ENCODE data around the gene PIK3R1. TPM values are rescaled to one million over a fixed set of nuclear protein-coding genes. Genes with fewer than 3 reads are reported as not detected.

Gene PIK3R1
- polyA plus RNA-seq, 1 donor (not counting 4 experiments of a cell fraction or from before 2014, with no cell fraction given) = 16.7 TPM

GRCh38 chr5:68242743-68243142 lies 27.2 kb downstream of the PIK3R1 start:
- H3K4me1 ChIP-seq (ENCODE audit: control insufficient read depth, extremely low read depth, insufficient read depth, low read length) = peaks cover 6% of the 10 kb centered on the region
- dilution Hi-C loops (cut with MboI; ENCODE audit: extremely low pct_ligation_motif_present, low sequenced_read_pairs) = no loop called here
- H3K9ac ChIP-seq (ENCODE audit: control insufficient read depth, extremely low read depth, insufficient read depth, low read length) = no peak overlapping the region
- H2AFZ ChIP-seq (ENCODE audit: control insufficient read depth, low read length) = no peak overlapping the region
- H3K4me2 ChIP-seq (ENCODE audit: control insufficient read depth, extremely low read depth, insufficient read depth, low read depth, low read length) = no peak overlapping the region
- FAIRE-seq = no peak
- H4K20me1 ChIP-seq (ENCODE audit: control insufficient read depth, extremely low read depth, insufficient read depth, low read length) = no peaks in the 10 kb centered on the region
- peaks cover 33% of the 10 kb centered on the region for H3K79me2 ChIP-seq (ENCODE audit: control insufficient read depth, insufficient read depth, low read length)
- no peaks in the 10 kb centered on the region for H3K27me3 ChIP-seq (ENCODE audit: control insufficient read depth, extremely low read depth, insufficient read depth, low read length)
- DNase-seq (ENCODE audit: low read depth, low spot score) = no peak
- H3K9me1 ChIP-seq (ENCODE audit: control insufficient read depth, extremely low read depth, insufficient read depth, low read length) = no peaks in the 10 kb centered on the region
- H3K4me3 ChIP-seq (ENCODE audit: control insufficient read depth in 2 of 3, extremely low read depth in 1 of 3, insufficient read depth in 2 of 3, low read depth in 1 of 3, low read length in 3 of 3) = no peak overlapping the region
- TF ChIP-seq CTCF (optimal IDR thresholded peaks at IDR 0.05 in 1 of 3, IDR thresholded peaks at IDR 0.05 in 1 of 3, conservative IDR thresholded peaks at IDR 0.05 in 1 of 3; ENCODE audit: extremely low read depth in 1 of 3, insufficient read depth in 2 of 3, low read length in 3 of 3) (no peak), EZH2 (IDR thresholded peaks at IDR 0.05; ENCODE audit: low read length) (no peak)
- H3K27ac ChIP-seq (ENCODE audit: control insufficient read depth, insufficient read depth, low read length) = no peak overlapping the region
- peaks cover 0 to 6% of the 10 kb centered on the region in 2 experiments for H3K36me3 ChIP-seq (ENCODE audit: control insufficient read depth in 2 of 2, extremely low read depth in 1 of 2, insufficient read depth in 2 of 2, low read length in 2 of 2)
- H3K9me3 ChIP-seq (ENCODE audit: control insufficient read depth, low read depth, low read length) = no peaks in the 10 kb centered on the region

GRCh38 chr5:68243251-68243650 lies 27.7 kb downstream of the PIK3R1 start:
- Histone ChIP-seq H3K4me1 (ENCODE audit: control insufficient read depth, extremely low read depth, insufficient read depth, low read length) (peaks cover 6% of the 10 kb centered on the region), H3K79me2 (ENCODE audit: control insufficient read depth, insufficient read depth, low read length) (peaks cover 32% of the 10 kb centered on the region), H3K4me2 (ENCODE audit: control insufficient read depth, extremely low read depth, insufficient read depth, low read depth, low read length) (no peak overlapping the region), H3K9me1 (ENCODE audit: control insufficient read depth, extremely low read depth, insufficient read depth, low read length) (no peaks in the 10 kb centered on the region), H3K4me3 (ENCODE audit: control insufficient read depth in 2 of 3, extremely low read depth in 1 of 3, insufficient read depth in 2 of 3, low read depth in 1 of 3, low read length in 3 of 3) (no peak overlapping the region), H2AFZ (ENCODE audit: control insufficient read depth, low read length) (no peak overlapping the region), H3K9me3 (ENCODE audit: control insufficient read depth, low read depth, low read length) (no peaks in the 10 kb centered on the region), H4K20me1 (ENCODE audit: control insufficient read depth, extremely low read depth, insufficient read depth, low read length) (no peaks in the 10 kb centered on the region), H3K9ac (ENCODE audit: control insufficient read depth, extremely low read depth, insufficient read depth, low read length) (no peak overlapping the region), H3K27ac (ENCODE audit: control insufficient read depth, insufficient read depth, low read length) (no peak overlapping the region), H3K36me3 (ENCODE audit: control insufficient read depth in 2 of 2, extremely low read depth in 1 of 2, insufficient read depth in 2 of 2, low read length in 2 of 2) (peaks cover 0 to 6% of the 10 kb centered on the region in 2 experiments), H3K27me3 (ENCODE audit: control insufficient read depth, extremely low read depth, insufficient read depth, low read length) (no peaks in the 10 kb centered on the region)
- dilution Hi-C loops (cut with MboI; ENCODE audit: extremely low pct_ligation_motif_present, low sequenced_read_pairs) = no loop called here
- no peak for DNase-seq (ENCODE audit: low read depth, low spot score)
- no peak for FAIRE-seq
- TF ChIP-seq CTCF (optimal IDR thresholded peaks at IDR 0.05 in 1 of 3, IDR thresholded peaks at IDR 0.05 in 1 of 3, conservative IDR thresholded peaks at IDR 0.05 in 1 of 3; ENCODE audit: extremely low read depth in 1 of 3, insufficient read depth in 2 of 3, low read length in 3 of 3) (no peak), EZH2 (IDR thresholded peaks at IDR 0.05; ENCODE audit: low read length) (no peak)

All from keratinocyte (primary cell).